Neural cell (in vitro differentiated cells): Measurements from ENCODE around the gene FBXO3.

Experiments used
- EZH2 ChIP-seq: fragments of 200-600, 300-800 bp; shearing (Covaris generic), sonication (generic); IDR thresholded peaks from 2 replicates; pipeline ENCODE4 v1.6.1; 2014; ENCODE audit warnings: antibody characterized with exemption, low read length, borderline replicate concordance, mild to moderate bottlenecking; ENCODE audit not compliant: insufficient read depth, poor library complexity, severe bottlenecking
- TF ChIP-seq, protein P1 (sequence below): fragments of 450-650 bp; IDR thresholded peaks from 2 replicates; pipeline ENCODE4 v1.5.1; 2014; ENCODE audit warnings: antibody characterized with exemption, mild to moderate bottlenecking, moderate library complexity; ENCODE audit not compliant: poor library complexity, severe bottlenecking

DNA sequence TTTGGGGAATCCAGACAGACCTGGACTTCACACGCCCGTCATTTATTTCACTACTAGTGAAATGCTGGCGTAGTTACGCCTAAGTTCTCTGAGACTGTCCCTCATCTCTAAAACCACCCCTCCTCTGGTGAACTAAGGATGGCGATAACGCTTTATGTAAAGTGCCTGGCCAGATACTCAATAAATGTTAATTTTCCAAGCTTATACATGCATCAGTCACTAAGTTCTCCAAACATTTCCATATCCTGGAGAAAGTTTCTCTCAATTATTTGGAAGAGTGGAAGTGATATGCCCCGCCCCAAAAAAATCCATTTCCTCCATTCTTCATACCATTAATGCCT, 1.1 kb upstream of the FBXO3 start:
- TF ChIP-seq, protein P1, sequence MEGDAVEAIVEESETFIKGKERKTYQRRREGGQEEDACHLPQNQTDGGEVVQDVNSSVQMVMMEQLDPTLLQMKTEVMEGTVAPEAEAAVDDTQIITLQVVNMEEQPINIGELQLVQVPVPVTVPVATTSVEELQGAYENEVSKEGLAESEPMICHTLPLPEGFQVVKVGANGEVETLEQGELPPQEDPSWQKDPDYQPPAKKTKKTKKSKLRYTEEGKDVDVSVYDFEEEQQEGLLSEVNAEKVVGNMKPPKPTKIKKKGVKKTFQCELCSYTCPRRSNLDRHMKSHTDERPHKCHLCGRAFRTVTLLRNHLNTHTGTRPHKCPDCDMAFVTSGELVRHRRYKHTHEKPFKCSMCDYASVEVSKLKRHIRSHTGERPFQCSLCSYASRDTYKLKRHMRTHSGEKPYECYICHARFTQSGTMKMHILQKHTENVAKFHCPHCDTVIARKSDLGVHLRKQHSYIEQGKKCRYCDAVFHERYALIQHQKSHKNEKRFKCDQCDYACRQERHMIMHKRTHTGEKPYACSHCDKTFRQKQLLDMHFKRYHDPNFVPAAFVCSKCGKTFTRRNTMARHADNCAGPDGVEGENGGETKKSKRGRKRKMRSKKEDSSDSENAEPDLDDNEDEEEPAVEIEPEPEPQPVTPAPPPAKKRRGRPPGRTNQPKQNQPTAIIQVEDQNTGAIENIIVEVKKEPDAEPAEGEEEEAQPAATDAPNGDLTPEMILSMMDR, result no peak
- no peak for TF ChIP-seq EZH2
